K562 (cell line): ENCODE results near the gene TMEM120A. TPM values are rescaled to one million over a fixed set of nuclear protein-coding genes. Genes with fewer than 3 reads are reported as not detected.

Experiments
- ATAC-seq: fragments of 200-7000 bp; cut with Tn5 transposase; 3 replicates; pipeline ENCODE4 v1.9.1; 2020; ENCODE audit warnings: moderate library complexity
- BruUV-seq: library from RNA; stranded (reverse); fragments of 400-500 nt; replicated peaks from 2 replicates; lab custom pipeline; 2021; lab: Mats Ljungman, UMichigan
- CTCF ChIA-PET: fragments of 300-600 bp; formaldehyde crosslinking; extraction: SDS; loops from one replicate; lab custom pipeline; 2021; ENCODE audit warnings: low intra/inter-chr PET ratio; lab: Yijun Ruan, JAX
- POLR2A ChIA-PET: fragments of 300-600, 350-650 bp; sonication (Branson Sonifier 250); formaldehyde crosslinking; extraction: SDS; loops from one replicate; lab custom pipeline; 2021; ENCODE audit warnings: antibody characterized with exemption, inconsistent platforms; lab: Yijun Ruan, JAX
- DNase-seq, 4 experiments: peaks; one replicate each; pipeline versions ENCODE4 v3.0.0 to v3.0.0-alpha.2; 2011 to 2018; ENCODE audit warnings: low spot score in 3 of 4, mixed read lengths in 3 of 4; ENCODE audit errors: extremely low read depth in 1 of 4
- FAIRE-seq: peaks from 2 replicates; lab custom pipeline; 2011; peaks lifted over from hg19 to GRCh38; lab: Jason Lieb, UNC
- H2AFZ ChIP-seq: 2 replicates; pipeline ENCODE4 v1.6.0; 2011; ENCODE audit warnings: low read depth, low read length, control low read depth, inconsistent platforms
- H3K27ac ChIP-seq: fragments of 200-600 bp; 3 replicates; pipeline ENCODE4 v1.8.0; 2011; ENCODE audit warnings: low read depth, mild to moderate bottlenecking, control low read depth, inconsistent platforms, low read length, moderate library complexity, mixed read lengths; ENCODE audit errors: extremely low read depth
- H3K27me3 ChIP-seq, 2 experiments: fragments of 300-600 bp in 1 of 2; 2 replicates in 1 of 2; 3 replicates in 1 of 2; pipeline versions ENCODE4 v1.6.0 to v1.8.0; 2011; ENCODE audit warnings: inconsistent platforms in 2 of 2, low read length in 2 of 2, mild to moderate bottlenecking in 1 of 2, mixed read lengths in 1 of 2, moderate library complexity in 1 of 2; ENCODE audit not compliant: control insufficient read depth in 2 of 2, insufficient read depth in 2 of 2
- H3K36me3 ChIP-seq: fragments of 300-600 bp; 3 replicates; pipeline ENCODE4 v1.8.0; 2011; ENCODE audit warnings: mild to moderate bottlenecking, low read length, inconsistent platforms; ENCODE audit not compliant: control insufficient read depth, insufficient read depth
- H3K4me1 ChIP-seq, 2 experiments: fragments of 200-600 bp in 1 of 2; replicated peaks in 1 of 2; 2 replicates in 1 of 2; 3 replicates in 1 of 2; pipeline versions ENCODE4 v1.5.1 to v1.8.0; 2011; ENCODE audit warnings: inconsistent platforms in 2 of 2, low read length in 2 of 2, mild to moderate bottlenecking in 1 of 2, mixed read lengths in 1 of 2, moderate library complexity in 1 of 2; ENCODE audit not compliant: control insufficient read depth in 2 of 2, insufficient read depth in 2 of 2
- H3K4me2 ChIP-seq: 2 replicates; pipeline ENCODE4 v1.6.1; 2011; ENCODE audit warnings: low read length, control low read depth, inconsistent platforms, mixed read lengths; ENCODE audit not compliant: insufficient read depth
- H3K4me3 ChIP-seq: fragments of 200-600 bp; sonication (generic), shearing (Covaris generic); 2 replicates; pipeline ENCODE4 v1.5.1; 2016; ENCODE audit warnings: control low read depth, inconsistent platforms
- H3K79me2 ChIP-seq: fragments of 200-600 bp; 3 replicates; pipeline ENCODE4 v1.8.0; 2011; ENCODE audit warnings: low read length, inconsistent platforms; ENCODE audit not compliant: control insufficient read depth, insufficient read depth
- H3K9ac ChIP-seq, 2 experiments: 2 replicates each; pipeline versions ENCODE4 v1.6.0 to v1.6.1; 2011; ENCODE audit warnings: low read depth in 2 of 2, low read length in 2 of 2, control low read depth in 1 of 2, inconsistent platforms in 1 of 2, mild to moderate bottlenecking in 1 of 2, mixed read lengths in 1 of 2; ENCODE audit not compliant: insufficient read depth in 1 of 2
- H3K9me1 ChIP-seq: one replicate; pipeline ENCODE4 v1.6.0; 2011; ENCODE audit warnings: inconsistent platforms, mild to moderate bottlenecking, low read length, moderate library complexity; ENCODE audit not compliant: control insufficient read depth, insufficient read depth
- H3K9me3 ChIP-seq: replicated peaks from 2 replicates; pipeline ENCODE4 v1.5.1; 2011; ENCODE audit warnings: low read depth, low read length, inconsistent platforms; ENCODE audit not compliant: control insufficient read depth, insufficient read depth
- H4K20me1 ChIP-seq: replicated peaks from 2 replicates; pipeline ENCODE4 v1.6.1; 2011; ENCODE audit warnings: low read length, inconsistent platforms, mixed read lengths; ENCODE audit not compliant: control insufficient read depth, insufficient read depth
- CBFA2T2 ChIP-seq: fragments of 450-650 bp; conservative IDR thresholded peaks from 2 replicates; pipeline ENCODE4 v1.6.1; 2017; ENCODE audit warnings: mild to moderate bottlenecking
- ELF4 ChIP-seq: fragments of 450-650 bp; formaldehyde crosslinking; IDR thresholded peaks from 2 replicates; pipeline ENCODE4 v1.4.0; 2022; ENCODE audit warnings: missing genetic modification characterization
- FOXK2 ChIP-seq, 2 experiments: fragments of 450-650 bp; IDR thresholded peaks in 1 of 2; conservative IDR thresholded peaks in 1 of 2; 2 replicates each; pipeline ENCODE4 v1.6.1; 2016; ENCODE audit warnings: low read depth in 2 of 2, mild to moderate bottlenecking in 1 of 2
- ZC3H8 ChIP-seq: fragments of 450-650 bp; IDR thresholded peaks from 2 replicates; pipeline ENCODE4 v1.6.1; 2017
- ZNF146 ChIP-seq: IDR thresholded peaks from one replicate; pipeline ENCODE4 v1.6.1; 2018; ENCODE audit warnings: missing compliant biosample characterization; ENCODE audit not compliant: unreplicated experiment
- WGBS: fragments of 100-300 bp; shearing (Covaris generic); methylation state at CpG from one replicate; pipeline ENCODE4 v1.1.6; 2016; ENCODE audit warnings: low coverage, mixed read lengths; ENCODE audit not compliant: insufficient coverage; ENCODE audit errors: missing lambda C conversion rate; 5-methylcytosine and 5-hydroxymethylcytosine counted together
- in situ Hi-C: fragments of 300-500 bp; cut with MboI; formaldehyde crosslinking; loops from 4 replicates; pipeline ENCODE4 v1.15.0; 2018; ENCODE audit warnings: inconsistent platforms, mixed read lengths
- intact Hi-C: fragments of 100-400 bp; cut with micrococcal nuclease; formaldehyde crosslinking; loops from 2 replicates; pipeline ENCODE4 v1.14.2; 2022
- polyA plus RNA-seq, 8 experiments: library from polyadenylated mRNA; depleted of rRNA in 4 of 8; stranded (reverse) in 5 of 8; unstranded in 3 of 8; fragments of >200 nt; fragmentation: Nextera tagmentation in 2 of 8; fragmentation: Illumina TruSeq in 1 of 8; extraction: Ambion mirVana in 2 of 8; extraction: Trizol in 1 of 8; gene quantifications; 2 replicates each; pipeline versions ENCODE4 v1.2.1 to v1.2.3, GENCODE V29; 2011 to 2014; ENCODE audit warnings: inconsistent platforms in 1 of 8, missing spikeins in 1 of 8
- total RNA-seq, 7 experiments: library from RNA; depleted of rRNA in 6 of 7; stranded (reverse); fragments of >200 nt in 6 of 7; fragmentation: Illumina TruSeq in 2 of 7; extraction: Trizol in 2 of 7; gene quantifications; 2 replicates each; pipeline versions ENCODE4 v1.2.1 to v1.2.3, GENCODE V29; 2011 to 2021; ENCODE audit warnings: low replicate concordance in 1 of 7

TMEM120A gene
- total and polyA plus RNA-seq, 9 of the 15 experiments (the other 6 are each of a cell fraction or from before 2014, with no cell fraction given): 2.3 to 90.2 (median 22.9) TPM

DNA sequence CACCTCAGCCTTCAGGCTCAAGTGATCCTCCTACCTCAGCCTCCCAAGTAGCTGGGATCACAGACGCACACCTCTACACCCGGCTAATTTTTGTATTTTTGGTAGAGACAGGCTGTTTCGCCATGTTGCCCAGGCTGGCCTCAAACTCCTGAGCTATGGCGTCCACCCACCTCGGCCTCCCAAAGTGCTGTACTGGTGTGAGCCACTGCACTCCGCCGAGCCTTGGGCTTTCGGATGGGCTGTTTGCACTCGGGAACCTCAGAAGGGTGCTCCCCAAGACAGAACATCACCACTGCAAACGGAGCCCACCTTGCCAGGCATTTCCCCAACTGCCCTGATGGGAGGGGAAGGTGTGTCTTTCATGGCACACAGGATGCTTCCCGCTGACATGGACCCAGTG is 27.3 kb downstream of the TMEM120A start:
- Histone ChIP-seq H3K36me3 (peaks cover 37% of the 10 kb centered on the region; the same call in 2 of the 3 replicates), H3K9me3 (no peaks in the 10 kb centered on the region), H3K27me3 (no peaks in the 10 kb centered on the region), H3K9me1 (peaks cover 2% of the 10 kb centered on the region), H3K9ac (no peak overlapping the region; a peak in 1 of 4 replicates), H3K4me3 (no peak overlapping the region), H3K4me2 (no peak overlapping the region), H3K79me2 (no peaks in the 10 kb centered on the region), H2AFZ (no peak overlapping the region), H3K27ac (no peak overlapping the region), H4K20me1 (no peaks in the 10 kb centered on the region), H3K4me1 (peaks cover 6 to 36% of the 10 kb centered on the region in 2 experiments; a peak in 3 of 5 replicates)
- POLR2A ChIA-PET: interaction anchor here (1.1 kb wide), 2 partner anchors 14 to 16 kb away, joined by 4 read pairs; no protein-coding TSS in a partner anchor
- BruUV-seq: no TSS peak
- DNase-seq (no peak), FAIRE-seq (no peak), ATAC-seq (no peak)
- in situ Hi-C loops: no loop called here
- WGBS: 80% methylated on average over 11 of the region's 11 CpGs
- CTCF ChIA-PET: no interaction called here
- intact Hi-C loops: no loop called here
- TF ChIP-seq ZC3H8 (no peak), ELF4 (CRISPR knock-in tag) (no peak)

- peaks cover 2% of the 10 kb centered on the region for H3K9me1 ChIP-seq
- no peaks in the 10 kb centered on the region for H3K27me3 ChIP-seq
- H3K9ac ChIP-seq: peak overlapping the region in 1 of 2 experiments; percentile 47; a peak in 1 of 4 replicates
- no peak overlapping the region for H3K27ac ChIP-seq
- H2AFZ ChIP-seq: no peak overlapping the region
- H3K4me3 ChIP-seq: no peak overlapping the region
- H3K79me2 ChIP-seq: no peaks in the 10 kb centered on the region
- H3K9me3 ChIP-seq: no peaks in the 10 kb centered on the region
- POLR2A ChIA-PET: interaction anchor here (0.9 to 1.6 kb wide), 4 partner anchors 14 to 88 kb away, joined by 3 to 4 read pairs (median 4); partner anchors contain the start of gene RHBDD2
- no peak for TF ChIP-seq ZNF146 (CRISPR knock-in tag)
- no peak for TF ChIP-seq FOXK2 (conservative IDR thresholded peaks at IDR 0.05 in 1 of 2, IDR thresholded peaks at IDR 0.05 in 1 of 2; ENCODE audit: low read depth in 2 of 2)
- 0 out of 2 replicates have a peak, but pooled peaks have one; percentile 8 for TF ChIP-seq CBFA2T2
- intact Hi-C loops: no loop called here
- H4K20me1 ChIP-seq: no peaks in the 10 kb centered on the region
- DNase-seq (no peak), FAIRE-seq (no peak), ATAC-seq (no peak)
- H3K36me3 ChIP-seq: peaks cover 39% of the 10 kb centered on the region; the same call in 2 of the 3 replicates
- 86% methylated on average over 25 of the region's 26 CpGs for WGBS
- H3K4me2 ChIP-seq: no peak overlapping the region
- CTCF ChIA-PET: no interaction called here
- in situ Hi-C loops: no loop called here
- peaks cover 0 to 30% of the 10 kb centered on the region in 2 experiments; a peak in 3 of 5 replicates for H3K4me1 ChIP-seq
- no TSS peak for BruUV-seq
Measured at GRCh38 chr7:75966190-75966961, 28.0 kb downstream of the TMEM120A start.
